Erythroblast (primary cell): ENCODE measurements around the gene PPARD.

Experiments used
- GATA1 ChIP-seq: IDR thresholded peaks from 2 replicates; pipeline ENCODE4 v1.6.1; 2011; ENCODE audit warnings: low read depth, mild to moderate bottlenecking, control low read depth, low read length, moderate library complexity
- POLR2A ChIP-seq: IDR thresholded peaks from 2 replicates; pipeline ENCODE4 v1.6.1; 2011; ENCODE audit warnings: mild to moderate bottlenecking, low read length

- TF ChIP-seq POLR2A (no peak), GATA1 (no peak)
Measured at GRCh38 chr6:35426074-35426473, 83.7 kb downstream of the PPARD start.
